ENCODE results near the gene TIMM10B. TPM values are rescaled to one million over a fixed set of nuclear protein-coding genes. Genes with fewer than 3 reads are reported as not detected.

The TIMM10B gene
- total RNA-seq, 1 experiment from 2014 or later, result 53.1 TPM

- peaks cover 82% of the 10 kb centered on the region for H3K36me3 Mint-ChIP-seq (ENCODE audit: insufficient read depth, unreplicated experiment)
These were observed 894 bp upstream of the TIMM10B start for GRCh38 chr11:6480299-6480914.

GRCh38 chr11:6481924-6482275 is 599 bp downstream of the TIMM10B start:
- H3K9me3 ChIP-seq, result no peaks in the 10 kb centered on the region
- no peak for DNase-seq
- ChIA-PET POLR2A (interaction anchor here (0.7 to 1.8 kb wide), 16 partner anchors 9 to 201 kb away, joined by 3 to 17 read pairs (median 6); partner anchors contain the start of genes HPX, ILK, MRPL17 and RRP8), CTCF (interaction anchor here (0.8 to 1.7 kb wide), 7 partner anchors 8 to 201 kb away, joined by 3 to 15 read pairs (median 4); partner anchors contain the start of genes HPX and MRPL17)
- Mint-ChIP-seq H3K36me3 (ENCODE audit: insufficient read depth, unreplicated experiment) (peaks cover 67% of the 10 kb centered on the region), H3K4me1 (ENCODE audit: low read depth, unreplicated experiment) (peaks cover 17% of the 10 kb centered on the region), H3K27ac (ENCODE audit: unreplicated experiment) (peak overlapping the region; percentile 99), H3K9me3 (ENCODE audit: unreplicated experiment) (no peaks in the 10 kb centered on the region), H3K4me3 (ENCODE audit: unreplicated experiment) (peak overlapping the region; percentile 97), H3K27me3 (ENCODE audit: insufficient read depth, unreplicated experiment) (no peaks in the 10 kb centered on the region)
- no peak for TF ChIP-seq CTCF (IDR thresholded peaks at IDR 0.05; ENCODE audit: insufficient read depth in 1 of 2, low read depth in 1 of 2, low read length in 1 of 2, severe bottlenecking in 1 of 2, unreplicated experiment in 1 of 2)
- H3K27me3 ChIP-seq (replicated peaks; ENCODE audit: control insufficient read depth, insufficient read depth, low read length), result no peaks in the 10 kb centered on the region
- H3K4me1 ChIP-seq, result peaks cover 46% of the 10 kb centered on the region
- TSS peak; percentile 36 for BruUV-seq (replicated peaks)
- H3K36me3 ChIP-seq (ENCODE audit: control insufficient read depth, insufficient read depth, low read length), result peaks cover 8% of the 10 kb centered on the region; the same call in 1 of the 2 replicates
- peak overlapping the region; percentile 88 for H3K4me3 ChIP-seq (ENCODE audit: low read depth, low read length)
- intact Hi-C loops (cut with micrococcal nuclease; ENCODE audit: unreplicated experiment), result loop anchor here (1.0 to 5.0 kb wide), 3 partner anchors 9 to 250 kb away; partner anchors contain the start of genes FHIP1B and TRIM3

More at GRCh38 chr11:6480299-6480914, 894 bp upstream of the TIMM10B start:
- Histone ChIP-seq H3K36me3 (ENCODE audit: control insufficient read depth, insufficient read depth, low read length) (peaks cover 10% of the 10 kb centered on the region; the same call in 1 of the 2 replicates), H3K9me3 (no peaks in the 10 kb centered on the region), H3K4me1 (peaks cover 42% of the 10 kb centered on the region), H3K4me3 (ENCODE audit: low read depth, low read length) (peak overlapping the region; percentile 88), H3K27me3 (replicated peaks; ENCODE audit: control insufficient read depth, insufficient read depth, low read length) (no peaks in the 10 kb centered on the region)
- Mint-ChIP-seq H3K4me1 (ENCODE audit: low read depth, unreplicated experiment) (peaks cover 32% of the 10 kb centered on the region), H3K9me3 (ENCODE audit: unreplicated experiment) (no peaks in the 10 kb centered on the region), H3K27me3 (ENCODE audit: insufficient read depth, unreplicated experiment) (no peaks in the 10 kb centered on the region), H3K4me3 (ENCODE audit: unreplicated experiment) (peak overlapping the region; percentile 97), H3K27ac (ENCODE audit: unreplicated experiment) (peak overlapping the region; percentile 99)
- POLR2A ChIA-PET, result interaction anchor here (1.0 to 1.8 kb wide), 2 partner anchors 90 to 131 kb away, joined by 6 to 17 read pairs; partner anchors contain the start of genes SMPD1 and TAF10
- intact Hi-C loops (cut with micrococcal nuclease; ENCODE audit: unreplicated experiment), result loop anchor here (5.0 kb wide), 1 partner anchor 248 kb away; the partner anchor contains the start of gene FHIP1B
- DNase-seq, result no peak
- no peak for TF ChIP-seq CTCF (IDR thresholded peaks at IDR 0.05; ENCODE audit: insufficient read depth in 1 of 2, low read depth in 1 of 2, low read length in 1 of 2, severe bottlenecking in 1 of 2, unreplicated experiment in 1 of 2)
- BruUV-seq (replicated peaks), result TSS peak; percentile 49
- CTCF ChIA-PET, result interaction anchor here (1.0 kb wide), 1 partner anchor 91 kb away, joined by 4 read pairs; no protein-coding TSS in a partner anchor

- TF ChIP-seq CTCF (IDR thresholded peaks at IDR 0.05; ENCODE audit: insufficient read depth in 1 of 2, low read depth in 1 of 2, low read length in 1 of 2, severe bottlenecking in 1 of 2, unreplicated experiment in 1 of 2), result no peak
- no peaks in the 10 kb centered on the region for H3K9me3 Mint-ChIP-seq (ENCODE audit: unreplicated experiment)
- Histone ChIP-seq H3K36me3 (ENCODE audit: control insufficient read depth, insufficient read depth, low read length) (peaks cover 7% of the 10 kb centered on the region; the same call in 1 of the 2 replicates), H3K27me3 (replicated peaks; ENCODE audit: control insufficient read depth, insufficient read depth, low read length) (no peaks in the 10 kb centered on the region), H3K9me3 (no peaks in the 10 kb centered on the region), H3K4me1 (peaks cover 51% of the 10 kb centered on the region), H3K4me3 (ENCODE audit: low read depth, low read length) (peak overlapping the region; percentile 88)
- peaks cover 62% of the 10 kb centered on the region for H3K36me3 Mint-ChIP-seq (ENCODE audit: insufficient read depth, unreplicated experiment)
- H3K4me1 Mint-ChIP-seq (ENCODE audit: low read depth, unreplicated experiment), result peaks cover 12% of the 10 kb centered on the region
- no peak for DNase-seq
- ChIA-PET POLR2A (interaction anchor here (0.9 kb wide), 1 partner anchor 92 kb away, joined by 3 read pairs; the partner anchor contains the start of gene SMPD1), CTCF (interaction anchor here (1.6 to 1.7 kb wide), 2 partner anchors 39 to 103 kb away, joined by 5 to 15 read pairs; no protein-coding TSS in a partner anchor)
- H3K27me3 Mint-ChIP-seq (ENCODE audit: insufficient read depth, unreplicated experiment), result no peaks in the 10 kb centered on the region
- intact Hi-C loops (cut with micrococcal nuclease; ENCODE audit: unreplicated experiment), result loop anchor here (5.0 kb wide), 1 partner anchor 250 kb away; the partner anchor contains the start of gene FHIP1B
- no TSS peak for BruUV-seq (replicated peaks)
- peak overlapping the region; percentile 53 for H3K27ac Mint-ChIP-seq (ENCODE audit: unreplicated experiment)
- peak overlapping the region; percentile 97 for H3K4me3 Mint-ChIP-seq (ENCODE audit: unreplicated experiment)
These were observed 1.1 kb downstream of the TIMM10B start for GRCh38 chr11:6482441-6482840.
